Activated naive CD8-positive, alpha-beta T cell treated with anti-CD3 and anti-CD28 coated beads for 36 hours (primary cell): Measurements from ENCODE around the gene RFPL4A. TPM values are rescaled to one million over a fixed set of nuclear protein-coding genes. Genes with fewer than 3 reads are reported as not detected.
"Not testable (repeated sequence)": the region's sequence is repeated elsewhere in the genome, so short reads cannot be mapped to it uniquely, and the experiment has no call there.

Experiments used
- DNase-seq: peaks from one replicate; pipeline ENCODE4 v3.0.0; 2021
- H3K27ac Mint-ChIP-seq: one replicate; pipeline ENCODE4 v1.8.0; 2022; ENCODE audit warnings: mild to moderate bottlenecking, moderate library complexity, mixed read lengths
- H3K27me3 Mint-ChIP-seq: one replicate; pipeline ENCODE4 v1.8.0; 2022; ENCODE audit warnings: mild to moderate bottlenecking, mixed read lengths
- H3K36me3 Mint-ChIP-seq: one replicate; pipeline ENCODE4 v1.8.0; 2021; ENCODE audit warnings: mild to moderate bottlenecking, mixed read lengths
- H3K4me1 Mint-ChIP-seq: one replicate; pipeline ENCODE4 v1.8.0; 2021; ENCODE audit warnings: mixed read lengths
- H3K4me3 Mint-ChIP-seq: one replicate; pipeline ENCODE4 v1.8.0; 2022; ENCODE audit warnings: mild to moderate bottlenecking, moderate library complexity, mixed read lengths
- H3K9me3 Mint-ChIP-seq: one replicate; pipeline ENCODE4 v1.8.0; 2022; ENCODE audit warnings: mixed read lengths
- total RNA-seq, 2 experiments: library from RNA; stranded (reverse); gene quantifications; one replicate each; pipeline ENCODE4 v1.2.3, GENCODE V29; 2021

Gene RFPL4A
- total RNA-seq, 2 experiments from 2014 or later: not detected

GRCh38 chr19:55768818-55769217, 9.9 kb downstream of the RFPL4A start, which contains the start of gene RFPL4AL1:
RFPL4AL1 (plus strand) TSS chr19:55769118; CDS start chr19:55771805, 2,687 bp downstream.
- H3K27ac Mint-ChIP-seq, DNase-seq, H3K9me3 Mint-ChIP-seq, H3K36me3 Mint-ChIP-seq, H3K4me1 Mint-ChIP-seq, H3K4me3 Mint-ChIP-seq: not testable (repeated sequence)
- peaks cover 34% of the 10 kb centered on the region for H3K27me3 Mint-ChIP-seq

DNA sequence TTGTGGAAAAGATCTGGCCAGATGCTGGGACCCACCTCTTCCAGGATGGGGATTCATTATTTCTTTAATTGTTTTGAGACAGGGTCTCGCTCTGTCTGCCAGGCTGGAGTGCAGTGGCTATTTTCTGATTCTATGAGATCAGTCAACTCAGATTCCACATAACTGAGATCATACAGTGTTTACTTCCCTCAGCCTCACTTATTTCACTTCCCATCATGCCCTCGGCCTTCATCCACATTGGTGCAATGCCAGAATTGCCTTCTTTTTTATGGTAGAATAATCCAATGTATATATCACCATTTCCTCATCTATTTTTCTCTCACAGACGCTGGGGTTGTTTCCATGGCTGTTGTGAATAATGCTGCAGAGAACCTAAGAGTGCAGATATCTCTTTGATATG, 10.7 kb downstream of the RFPL4A start:
- H3K4me1 Mint-ChIP-seq, H3K9me3 Mint-ChIP-seq, H3K36me3 Mint-ChIP-seq, DNase-seq, H3K4me3 Mint-ChIP-seq, H3K27ac Mint-ChIP-seq: not testable (repeated sequence)
- H3K27me3 Mint-ChIP-seq: peaks cover 37% of the 10 kb centered on the region

DNA sequence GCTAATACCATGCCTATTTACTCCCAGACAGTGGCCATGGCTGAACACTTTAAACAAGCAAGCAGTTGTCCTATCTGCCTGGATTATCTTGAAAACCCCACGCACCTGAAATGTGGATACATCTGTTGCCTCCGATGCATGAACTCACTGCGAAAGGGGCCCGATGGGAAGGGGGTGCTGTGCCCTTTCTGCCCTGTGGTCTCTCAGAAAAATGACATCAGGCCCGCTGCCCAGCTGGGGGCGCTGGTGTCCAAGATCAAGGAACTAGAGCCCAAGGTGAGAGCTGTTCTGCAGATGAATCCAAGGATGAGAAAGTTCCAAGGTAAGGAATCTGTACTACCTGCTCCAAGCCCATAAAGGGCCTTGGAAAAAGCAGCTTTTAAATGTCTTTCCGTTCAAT, 18.6 kb downstream of the RFPL4A start:
- no peak for DNase-seq
- H3K27ac Mint-ChIP-seq: no peak overlapping the region
- H3K9me3 Mint-ChIP-seq: no peaks in the 10 kb centered on the region
- no peaks in the 10 kb centered on the region for H3K36me3 Mint-ChIP-seq
- peaks cover 61% of the 10 kb centered on the region for H3K27me3 Mint-ChIP-seq
- no peak overlapping the region for H3K4me3 Mint-ChIP-seq
- H3K4me1 Mint-ChIP-seq: no peaks in the 10 kb centered on the region

DNA sequence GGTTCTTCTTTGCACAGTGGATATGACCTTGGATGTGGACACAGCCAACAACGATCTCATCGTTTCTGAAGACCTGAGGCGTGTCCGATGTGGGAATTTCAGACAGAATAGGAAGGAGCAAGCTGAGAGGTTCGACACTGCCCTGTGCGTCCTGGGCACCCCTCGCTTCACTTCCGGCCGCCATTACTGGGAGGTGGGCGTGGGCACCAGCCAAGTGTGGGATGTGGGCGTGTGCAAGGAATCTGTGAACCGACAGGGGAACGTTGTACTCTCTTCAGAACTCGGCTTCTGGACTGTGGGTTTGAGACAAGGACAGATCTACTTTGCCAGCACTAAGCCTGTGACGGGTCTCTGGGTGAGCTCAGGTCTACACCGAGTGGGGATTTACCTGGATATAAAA, 19.4 kb downstream of the RFPL4A start:
- no peaks in the 10 kb centered on the region for H3K9me3 Mint-ChIP-seq
- no peaks in the 10 kb centered on the region for H3K36me3 Mint-ChIP-seq
- no peak overlapping the region for H3K27ac Mint-ChIP-seq
- H3K4me3 Mint-ChIP-seq: no peak overlapping the region
- no peaks in the 10 kb centered on the region for H3K4me1 Mint-ChIP-seq
- peaks cover 68% of the 10 kb centered on the region for H3K27me3 Mint-ChIP-seq
- no peak for DNase-seq

- no peaks in the 10 kb centered on the region for H3K9me3 Mint-ChIP-seq
- peaks cover 53% of the 10 kb centered on the region for H3K27me3 Mint-ChIP-seq
- no peak overlapping the region for H3K27ac Mint-ChIP-seq
- H3K36me3 Mint-ChIP-seq: no peaks in the 10 kb centered on the region
- H3K4me3 Mint-ChIP-seq: no peak overlapping the region
- no peak for DNase-seq
- no peaks in the 10 kb centered on the region for H3K4me1 Mint-ChIP-seq
These were observed 22.2 kb downstream of the RFPL4A start for GRCh38 chr19:55781112-55781511.

GRCh38 chr19:55795021-55795420, 36.1 kb downstream of the RFPL4A start:
- no peak overlapping the region for H3K27ac Mint-ChIP-seq
- no peaks in the 10 kb centered on the region for H3K4me1 Mint-ChIP-seq
- H3K9me3 Mint-ChIP-seq: no peaks in the 10 kb centered on the region
- H3K27me3 Mint-ChIP-seq: peaks cover 16% of the 10 kb centered on the region
- no peaks in the 10 kb centered on the region for H3K36me3 Mint-ChIP-seq
- no peak for DNase-seq
- no peak overlapping the region for H3K4me3 Mint-ChIP-seq

DNA sequence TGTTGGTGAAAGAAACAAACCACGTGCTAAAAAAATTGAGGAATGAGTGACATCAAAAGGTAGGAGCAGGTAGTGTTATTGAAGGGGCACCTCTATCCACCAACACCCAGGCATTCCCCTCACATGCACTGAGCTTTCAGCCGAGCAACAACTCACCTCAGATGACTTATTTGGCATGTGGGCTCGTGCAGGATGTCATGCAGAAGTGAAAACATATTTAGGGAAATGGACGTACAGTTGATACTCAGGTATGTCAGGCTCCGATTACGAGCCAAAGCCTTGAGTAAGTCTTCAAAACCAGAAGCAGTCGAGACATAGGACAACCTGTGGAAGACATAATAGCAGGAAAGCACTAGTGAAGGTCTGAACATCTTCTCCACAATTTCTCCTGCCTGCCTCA, 42.5 kb downstream of the RFPL4A start:
- Mint-ChIP-seq H3K36me3 (no peaks in the 10 kb centered on the region), H3K27me3 (peaks cover 9% of the 10 kb centered on the region), H3K4me1 (no peaks in the 10 kb centered on the region), H3K27ac (no peak overlapping the region), H3K9me3 (peaks cover 5% of the 10 kb centered on the region), H3K4me3 (no peak overlapping the region)
- DNase-seq: no peak

GRCh38 chr19:55802281-55802680, 43.4 kb downstream of the RFPL4A start:
- no peak overlapping the region for H3K4me3 Mint-ChIP-seq
- no peak overlapping the region for H3K27ac Mint-ChIP-seq
- H3K4me1 Mint-ChIP-seq: no peaks in the 10 kb centered on the region
- no peaks in the 10 kb centered on the region for H3K36me3 Mint-ChIP-seq
- peaks cover 5% of the 10 kb centered on the region for H3K9me3 Mint-ChIP-seq
- no peak for DNase-seq
- H3K27me3 Mint-ChIP-seq: peaks cover 9% of the 10 kb centered on the region

DNA sequence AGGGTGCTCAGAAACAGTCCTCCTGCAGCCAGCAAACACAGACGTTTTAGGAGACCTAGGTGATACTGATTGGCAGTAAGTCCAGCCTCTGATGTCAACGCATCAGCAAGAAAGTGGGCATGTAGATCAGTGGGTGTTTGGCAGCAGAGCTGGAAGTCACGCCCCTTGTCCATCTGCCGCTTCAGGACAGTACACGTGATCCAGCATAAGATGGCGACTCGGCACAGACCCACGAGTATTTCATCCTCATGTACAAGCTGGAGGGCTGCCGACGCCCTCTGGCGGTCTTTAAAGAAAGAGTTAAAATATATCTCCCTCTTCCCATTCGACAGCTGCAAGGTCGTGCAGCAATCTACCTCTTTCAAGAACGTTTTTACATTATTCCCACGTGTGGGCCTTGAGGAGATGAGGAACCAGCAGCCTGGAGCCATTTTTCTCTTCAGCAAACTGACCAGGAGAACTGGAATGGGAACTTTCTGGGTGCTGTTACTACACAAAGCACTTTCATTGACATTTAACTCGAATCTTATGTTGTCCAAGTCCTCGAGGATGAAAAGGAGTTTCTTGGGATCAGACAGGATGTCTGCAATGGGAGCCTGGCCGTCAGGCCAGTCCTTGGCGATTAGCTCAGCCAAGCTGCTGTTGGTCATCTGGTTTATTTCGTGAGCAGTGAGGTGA, 50.6 kb downstream of the RFPL4A start:
- H3K9me3 Mint-ChIP-seq: no peaks in the 10 kb centered on the region
- H3K4me3 Mint-ChIP-seq: no peak overlapping the region
- H3K27ac Mint-ChIP-seq: no peak overlapping the region
- peak; percentile 58 for DNase-seq
- H3K36me3 Mint-ChIP-seq: no peaks in the 10 kb centered on the region
- H3K27me3 Mint-ChIP-seq: peaks cover 17% of the 10 kb centered on the region
- peaks cover 3% of the 10 kb centered on the region for H3K4me1 Mint-ChIP-seq

DNA sequence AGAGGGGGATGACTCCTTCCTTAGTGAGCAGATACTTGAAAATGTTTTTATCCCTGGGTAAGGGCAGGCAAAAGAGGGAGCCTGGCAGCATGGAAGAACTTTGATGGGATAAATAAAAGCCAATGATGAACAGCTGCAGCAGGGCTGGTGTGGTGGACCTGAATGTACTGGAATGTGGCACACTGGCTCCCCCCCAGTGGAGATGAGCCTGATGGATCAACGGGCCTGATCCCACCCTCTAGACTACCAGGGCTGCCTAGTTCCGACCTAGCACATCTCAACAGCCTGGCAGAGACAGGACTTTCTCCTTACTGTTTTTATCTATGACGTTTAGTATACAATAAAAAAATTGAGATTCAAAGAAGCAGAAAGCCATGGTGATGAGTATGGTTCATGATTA, 52.4 kb downstream of the RFPL4A start:
- H3K27me3 Mint-ChIP-seq: peaks cover 21% of the 10 kb centered on the region
- H3K27ac Mint-ChIP-seq: no peak overlapping the region
- H3K36me3 Mint-ChIP-seq: no peaks in the 10 kb centered on the region
- H3K4me3 Mint-ChIP-seq: no peak overlapping the region
- DNase-seq: no peak
- H3K4me1 Mint-ChIP-seq: peaks cover 3% of the 10 kb centered on the region
- no peaks in the 10 kb centered on the region for H3K9me3 Mint-ChIP-seq

GRCh38 chr19:55812449-55812848, 53.6 kb downstream of the RFPL4A start:
- DNase-seq: no peak
- H3K27me3 Mint-ChIP-seq: peaks cover 21% of the 10 kb centered on the region
- H3K4me1 Mint-ChIP-seq: peaks cover 3% of the 10 kb centered on the region
- H3K36me3 Mint-ChIP-seq: no peaks in the 10 kb centered on the region
- no peak overlapping the region for H3K27ac Mint-ChIP-seq
- H3K4me3 Mint-ChIP-seq: no peak overlapping the region
- H3K9me3 Mint-ChIP-seq: no peaks in the 10 kb centered on the region

Other genes starting within 250 kb of the RFPL4A start
- not detected for gene SBK2, start 222.0 kb upstream of the RFPL4A start, total RNA-seq
- not detected for gene SBK3, start 213.6 kb upstream of the RFPL4A start, total RNA-seq
- 1 to 10 TPM; 5.5 to 6.1 TPM for gene ZNF579, start 178.2 kb upstream of the RFPL4A start, total RNA-seq
- 10 to 100 TPM; 19.8 to 20.7 TPM for gene FIZ1, start 159.6 kb upstream of the RFPL4A start, total RNA-seq
- 10 to 100 TPM; 10.8 to 11.5 TPM for gene ZNF524, start 158.8 kb upstream of the RFPL4A start, total RNA-seq
- 10 to 100 TPM; 10.5 to 10.7 TPM for gene ZNF865, start 153.4 kb upstream of the RFPL4A start, total RNA-seq
- 1 to 10 TPM; 3.7 to 3.9 TPM for gene ZNF784, start 134.5 kb upstream of the RFPL4A start, total RNA-seq
- gene ZNF580, start 118.1 kb upstream of the RFPL4A start, total RNA-seq: 10 to 100 TPM; 29.6 to 30.6 TPM
- 10 to 100 TPM; 39.9 to 42.3 TPM for gene ZNF581, start 115.4 kb upstream of the RFPL4A start, total RNA-seq
- gene CCDC106, start 110.9 kb upstream of the RFPL4A start, total RNA-seq: 10 to 100 TPM; 10.9 to 12.0 TPM
- 100 to 1,000 TPM; 341 to 345 TPM for gene U2AF2, start 104.1 kb upstream of the RFPL4A start, total RNA-seq
- gene EPN1, start 83.9 kb upstream of the RFPL4A start, total RNA-seq: 10 to 100 TPM; 37.1 to 39.5 TPM
- not detected for gene NLRP9, start 20.7 kb upstream of the RFPL4A start, total RNA-seq
- gene RFPL4AL1, start 10.0 kb downstream of the RFPL4A start, total RNA-seq: not detected
- under 1 TPM; 0.19 to 0.24 TPM for gene NLRP11, start 72.9 kb downstream of the RFPL4A start, total RNA-seq
- not detected for gene NLRP4, start 77.4 kb downstream of the RFPL4A start, total RNA-seq
- gene NLRP13, start 173.2 kb downstream of the RFPL4A start, total RNA-seq: not detected
- not detected for gene NLRP8, start 188.7 kb downstream of the RFPL4A start, total RNA-seq
- gene NLRP5, start 227.7 kb downstream of the RFPL4A start, total RNA-seq: not detected